Amygdala (tissue), 56 donors: ENCODE measurements around the gene ARL3.

Source experiments
- DNase-seq, 56 donors: peaks; one replicate each; lab custom pipeline; 2025; lab: John Stamatoyannopoulos, UW

ARL3 gene

GRCh38 chr10:102644646-102645387 is 69.4 kb downstream of the ARL3 start:
- DNase-seq: peak in 49 of 56 donors; percentile 21 to 85 (median 71)

GRCh38 chr10:102644066-102644645 is 70.0 kb downstream of the ARL3 start, which contains the start of gene TRIM8:
Gene TRIM8, plus strand, starts transcription at chr10:102644479. Its CDS starts 139 bp downstream, at chr10:102644618.
- peak in 13 of 56 donors; percentile 40 to 78 (median 50) for DNase-seq

GRCh38 chr10:102643336-102644065 is 70.7 kb downstream of the ARL3 start:
- DNase-seq: peak in 48 of 56 donors; percentile 26 to 92 (median 73)

DNA sequence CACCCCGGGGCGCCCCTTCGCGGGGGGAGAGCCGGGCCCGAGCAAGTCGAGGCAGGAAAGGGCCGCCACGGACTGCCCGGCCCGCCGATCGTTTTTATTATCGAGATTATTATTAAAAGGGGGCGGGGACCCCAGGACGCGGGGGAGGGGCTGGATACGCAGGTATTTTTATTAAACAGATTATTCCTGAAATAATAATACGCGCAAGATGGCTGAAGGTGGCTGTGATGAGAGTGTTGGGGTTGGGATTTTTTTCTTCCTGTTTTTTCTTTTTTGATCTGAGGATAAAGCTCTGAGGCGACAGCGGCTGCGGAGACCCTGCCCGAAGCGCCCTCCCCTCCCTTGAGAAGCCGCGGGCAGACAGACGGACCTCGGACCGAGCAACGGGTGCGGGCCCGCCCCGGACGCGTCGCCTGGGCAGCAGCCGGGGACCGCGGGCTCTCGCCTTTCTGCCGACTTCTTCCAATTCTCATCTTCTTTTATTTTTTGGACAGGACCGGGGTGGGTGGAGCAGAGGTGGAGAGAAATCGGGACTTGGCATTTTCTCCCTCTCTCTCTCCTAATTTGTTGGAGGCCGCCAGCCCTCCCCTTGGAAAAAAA is 71.4 kb downstream of the ARL3 start:
- DNase-seq: peak in 27 of 56 donors; percentile 23 to 78 (median 61)

DNA sequence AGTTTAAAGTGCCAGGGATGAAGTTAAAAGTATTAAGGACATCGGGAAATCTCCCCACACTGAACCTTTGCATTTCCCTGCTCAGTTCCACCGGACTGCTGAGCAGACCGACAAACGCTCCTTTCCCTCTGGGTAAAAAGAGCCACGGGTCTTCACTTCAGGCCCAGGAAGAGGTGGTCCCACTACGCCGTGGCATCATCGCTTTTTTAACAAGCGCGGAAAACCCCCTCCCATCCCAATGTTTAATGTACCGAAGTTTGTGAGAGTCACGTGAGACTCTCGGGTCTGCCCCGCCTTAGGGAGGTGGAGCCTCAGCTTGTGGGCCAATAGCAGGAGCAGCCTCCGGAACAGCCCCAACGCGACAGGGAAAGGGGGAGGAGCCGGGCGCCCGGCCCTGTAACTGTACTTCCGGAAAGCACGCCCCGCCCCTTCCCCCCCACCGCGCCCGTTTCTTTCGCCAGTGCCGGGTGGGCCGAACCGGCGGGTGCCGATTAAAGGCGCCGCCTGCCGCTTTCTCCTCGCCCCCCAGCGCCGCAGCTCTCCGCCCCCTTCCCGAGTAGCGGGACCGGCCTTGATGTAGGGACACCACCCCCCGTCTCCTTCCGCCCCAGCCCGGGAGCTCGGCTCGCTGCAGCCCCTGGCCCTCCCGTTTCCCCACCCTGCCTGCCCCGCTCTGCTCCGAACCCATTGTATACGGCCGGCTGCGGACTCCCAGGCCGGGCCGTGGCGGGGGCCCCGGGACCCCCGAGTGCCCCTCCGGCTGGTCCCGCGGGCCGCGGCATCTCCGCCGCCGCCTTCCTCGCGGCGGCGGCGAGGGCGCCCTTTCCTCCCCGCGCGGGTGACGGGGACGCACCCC is 72.1 kb downstream of the ARL3 start:
- peak; percentile 63 to 99 (median 98) for DNase-seq

GRCh38 chr10:102641402-102641801 is 72.8 kb downstream of the ARL3 start:
- no peak for DNase-seq

- DNase-seq: no peak
Observed at GRCh38 chr10:102639537-102639936, 74.7 kb downstream of the ARL3 start.

GRCh38 chr10:102635377-102635776 is 78.8 kb downstream of the ARL3 start:
- DNase-seq: no peak

GRCh38 chr10:102634686-102635085 is 79.5 kb downstream of the ARL3 start:
- no peak for DNase-seq

- DNase-seq: no peak
Observed at GRCh38 chr10:102633848-102634247, 80.3 kb downstream of the ARL3 start.

- no peak for DNase-seq
Observed at GRCh38 chr10:102633287-102633686, 80.9 kb downstream of the ARL3 start.

- DNase-seq: peak in 2 of 56 donors; percentile 44 to 50
Observed at GRCh38 chr10:102632394-102633111, 81.6 kb downstream of the ARL3 start.

- no peak for DNase-seq
Observed at GRCh38 chr10:102631525-102632393, 82.4 kb downstream of the ARL3 start.

DNA sequence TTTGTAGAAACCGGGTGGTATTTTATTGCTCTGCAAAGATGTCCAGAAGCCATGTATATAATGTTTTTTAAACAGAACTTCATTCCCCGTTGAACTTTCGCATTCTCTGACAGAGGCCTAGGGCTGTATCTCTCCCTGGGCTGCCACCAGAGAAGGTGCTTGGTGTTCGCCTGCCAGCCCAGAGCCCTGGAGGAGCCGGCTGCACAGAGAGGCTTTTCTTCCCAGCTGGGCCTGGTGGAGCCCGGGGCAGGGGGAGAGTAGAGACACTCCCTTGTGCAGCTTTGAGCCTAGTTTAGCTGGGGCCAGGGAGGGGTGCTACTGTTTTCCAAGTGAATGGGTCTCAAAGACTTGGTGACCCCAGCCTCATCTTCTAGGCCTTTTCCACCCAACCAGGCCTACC is 83.5 kb downstream of the ARL3 start:
- DNase-seq: peak in 14 of 56 donors; percentile 14 to 45 (median 36)

- peak in 2 of 56 donors; percentile 17 to 43 for DNase-seq
Observed at GRCh38 chr10:102629661-102630614, 84.3 kb downstream of the ARL3 start.

DNA sequence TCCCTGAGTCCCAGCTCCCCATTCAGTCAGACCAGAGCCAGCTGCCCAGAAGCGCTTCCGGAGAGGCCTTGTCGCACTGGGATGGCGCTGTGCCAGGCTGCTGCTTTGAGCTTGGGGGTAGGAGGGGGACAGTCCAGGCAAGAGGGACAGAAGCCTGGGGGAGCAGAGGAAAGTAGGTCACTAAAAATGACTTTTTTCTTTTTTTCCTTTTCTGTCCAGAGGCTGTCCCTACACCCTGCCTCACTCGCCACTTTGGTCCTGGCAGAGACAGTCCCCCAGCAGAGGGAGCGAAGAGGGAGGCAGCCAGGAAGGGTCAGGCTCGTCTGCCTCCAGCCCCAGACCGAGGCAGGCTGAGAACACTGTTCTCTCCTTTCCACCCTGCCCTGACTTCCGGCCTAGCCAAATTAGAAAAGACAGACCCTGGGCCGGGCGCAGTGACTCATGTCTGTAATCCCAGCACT is 85.7 kb downstream of the ARL3 start:
- peak in 53 of 56 donors; percentile 27 to 87 (median 72) for DNase-seq
